Esophagus squamous epithelium (tissue), 4 donors: ENCODE results near the gene TRAF3IP1.

Source experiments
- POLR2A ChIP-seq, 4 donors: fragments of 450-650 bp; IDR thresholded peaks; one replicate each; pipeline ENCODE4 v1.6.1; 2017; ENCODE audit warnings: antibody characterized with exemption in 4 of 4, mild to moderate bottlenecking in 4 of 4, moderate library complexity in 3 of 4
- TF ChIP-seq, protein P1 (sequence below), 6 experiments: fragments of 450-650 bp in 4 of 6; fragments of 200-600 bp in 2 of 6; sonication (generic) in 2 of 6; IDR thresholded peaks; one replicate each; pipeline ENCODE4 v1.5.1; 2016 to 2019; ENCODE audit warnings: antibody characterized with exemption in 6 of 6, mild to moderate bottlenecking in 4 of 6, moderate library complexity in 4 of 6

GRCh38 chr2:238449909-238450417, 129.6 kb downstream of the TRAF3IP1 start:
- TF ChIP-seq, protein P1, sequence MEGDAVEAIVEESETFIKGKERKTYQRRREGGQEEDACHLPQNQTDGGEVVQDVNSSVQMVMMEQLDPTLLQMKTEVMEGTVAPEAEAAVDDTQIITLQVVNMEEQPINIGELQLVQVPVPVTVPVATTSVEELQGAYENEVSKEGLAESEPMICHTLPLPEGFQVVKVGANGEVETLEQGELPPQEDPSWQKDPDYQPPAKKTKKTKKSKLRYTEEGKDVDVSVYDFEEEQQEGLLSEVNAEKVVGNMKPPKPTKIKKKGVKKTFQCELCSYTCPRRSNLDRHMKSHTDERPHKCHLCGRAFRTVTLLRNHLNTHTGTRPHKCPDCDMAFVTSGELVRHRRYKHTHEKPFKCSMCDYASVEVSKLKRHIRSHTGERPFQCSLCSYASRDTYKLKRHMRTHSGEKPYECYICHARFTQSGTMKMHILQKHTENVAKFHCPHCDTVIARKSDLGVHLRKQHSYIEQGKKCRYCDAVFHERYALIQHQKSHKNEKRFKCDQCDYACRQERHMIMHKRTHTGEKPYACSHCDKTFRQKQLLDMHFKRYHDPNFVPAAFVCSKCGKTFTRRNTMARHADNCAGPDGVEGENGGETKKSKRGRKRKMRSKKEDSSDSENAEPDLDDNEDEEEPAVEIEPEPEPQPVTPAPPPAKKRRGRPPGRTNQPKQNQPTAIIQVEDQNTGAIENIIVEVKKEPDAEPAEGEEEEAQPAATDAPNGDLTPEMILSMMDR (IDR thresholded peaks at IDR 0.05), result no peak
- no peak for TF ChIP-seq POLR2A (IDR thresholded peaks at IDR 0.05)
